WERI-Rb-1 (cell line): ENCODE data around the gene LIAS.

Source experiments
- DNase-seq: peaks from one replicate; pipeline ENCODE4 v3.0.0-alpha.2; 2020
- H3K27ac ChIP-seq: fragments of 250-450 bp; sonication (Bioruptor Pico); 2 replicates; pipeline ENCODE4 v1.5.1; 2020; ENCODE audit warnings: mild to moderate bottlenecking, moderate library complexity
- H3K27me3 ChIP-seq: fragments of 250-450 bp; sonication (Bioruptor Pico); 2 replicates; pipeline ENCODE4 v1.5.1; 2021; ENCODE audit warnings: mild to moderate bottlenecking, low read depth, moderate library complexity; ENCODE audit not compliant: insufficient read depth, severe bottlenecking
- H3K36me3 ChIP-seq: fragments of 250-450 bp; sonication (Bioruptor Pico); 2 replicates; pipeline ENCODE4 v1.5.1; 2020; ENCODE audit warnings: mild to moderate bottlenecking, moderate library complexity
- H3K4me3 ChIP-seq: 2 replicates; pipeline ENCODE4 v1.5.1; 2011; ENCODE audit warnings: low read depth, mild to moderate bottlenecking, control low read depth, low read length
- H3K9me3 ChIP-seq: fragments of 250-450 bp; sonication (Bioruptor Pico); 2 replicates; pipeline ENCODE4 v1.5.1; 2021; ENCODE audit warnings: mild to moderate bottlenecking, moderate library complexity; ENCODE audit not compliant: severe bottlenecking
- CTCF ChIP-seq: IDR thresholded peaks from 2 replicates; pipeline ENCODE4 v1.5.1; 2011; ENCODE audit warnings: low read depth, mild to moderate bottlenecking, control low read depth, inconsistent platforms, low read length

Gene LIAS

DNA sequence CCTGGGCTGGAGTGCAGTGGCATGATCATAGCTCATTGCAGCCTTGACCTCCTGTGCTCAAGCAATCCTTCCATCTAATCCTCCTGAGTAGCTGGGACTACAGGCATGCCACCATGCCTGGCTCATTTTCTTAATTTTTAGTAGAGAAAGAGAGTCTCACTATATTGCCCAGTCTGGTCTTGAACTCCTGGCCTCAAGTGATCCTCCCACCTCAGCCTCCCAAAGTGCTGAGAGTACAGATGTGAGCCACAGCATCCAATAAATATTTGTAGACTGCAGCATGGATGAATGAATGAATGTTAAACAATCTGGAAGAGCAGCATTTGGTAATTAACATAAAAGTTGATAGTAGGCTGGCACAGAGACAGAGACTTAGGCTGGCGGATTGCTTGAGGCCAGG is 32.1 kb upstream of the LIAS start:
- Histone ChIP-seq H3K27ac (no peak overlapping the region), H3K9me3 (no peaks in the 10 kb centered on the region), H3K27me3 (no peaks in the 10 kb centered on the region), H3K4me3 (no peak overlapping the region), H3K36me3 (no peaks in the 10 kb centered on the region)
- TF ChIP-seq CTCF = no peak
- DNase-seq = no peak

DNA sequence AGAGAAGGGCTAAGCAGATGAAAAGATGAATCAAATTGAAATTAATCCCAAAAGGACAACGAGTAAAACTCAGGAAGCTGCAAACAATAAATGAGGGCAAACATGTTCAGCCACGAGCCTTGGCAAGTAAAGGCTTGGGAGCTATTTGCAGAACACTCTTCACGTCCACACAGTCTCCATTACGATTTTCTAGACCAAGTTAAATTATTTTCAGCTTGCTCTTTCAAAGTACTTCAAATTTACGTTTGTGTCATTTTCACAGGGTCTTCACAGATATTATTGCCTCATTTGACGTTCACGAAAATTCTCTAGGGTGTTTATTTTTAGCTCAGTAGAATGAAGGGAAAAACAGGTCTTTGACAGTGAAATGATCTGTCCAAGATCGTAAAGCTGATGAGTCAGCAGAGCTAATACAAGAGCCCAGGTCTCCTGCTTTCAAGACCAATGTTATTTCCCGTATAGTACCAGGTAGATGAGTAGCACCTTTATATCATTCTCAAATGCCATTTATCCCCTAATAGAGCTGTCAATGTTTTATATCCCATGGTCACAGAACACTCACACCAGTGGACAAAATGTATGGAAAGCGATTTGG is 31.2 kb upstream of the LIAS start:
- Histone ChIP-seq H3K9me3 (no peaks in the 10 kb centered on the region), H3K36me3 (no peaks in the 10 kb centered on the region), H3K27ac (no peak overlapping the region), H3K4me3 (no peak overlapping the region), H3K27me3 (no peaks in the 10 kb centered on the region)
- TF ChIP-seq CTCF = no peak
- no peak for DNase-seq

GRCh38 chr4:39429476-39430334 is 29.2 kb upstream of the LIAS start:
- no peak overlapping the region for H3K4me3 ChIP-seq
- H3K9me3 ChIP-seq = no peaks in the 10 kb centered on the region
- no peak for DNase-seq
- no peak overlapping the region for H3K27ac ChIP-seq
- H3K36me3 ChIP-seq = no peaks in the 10 kb centered on the region
- no peak for TF ChIP-seq CTCF
- no peaks in the 10 kb centered on the region for H3K27me3 ChIP-seq

DNA sequence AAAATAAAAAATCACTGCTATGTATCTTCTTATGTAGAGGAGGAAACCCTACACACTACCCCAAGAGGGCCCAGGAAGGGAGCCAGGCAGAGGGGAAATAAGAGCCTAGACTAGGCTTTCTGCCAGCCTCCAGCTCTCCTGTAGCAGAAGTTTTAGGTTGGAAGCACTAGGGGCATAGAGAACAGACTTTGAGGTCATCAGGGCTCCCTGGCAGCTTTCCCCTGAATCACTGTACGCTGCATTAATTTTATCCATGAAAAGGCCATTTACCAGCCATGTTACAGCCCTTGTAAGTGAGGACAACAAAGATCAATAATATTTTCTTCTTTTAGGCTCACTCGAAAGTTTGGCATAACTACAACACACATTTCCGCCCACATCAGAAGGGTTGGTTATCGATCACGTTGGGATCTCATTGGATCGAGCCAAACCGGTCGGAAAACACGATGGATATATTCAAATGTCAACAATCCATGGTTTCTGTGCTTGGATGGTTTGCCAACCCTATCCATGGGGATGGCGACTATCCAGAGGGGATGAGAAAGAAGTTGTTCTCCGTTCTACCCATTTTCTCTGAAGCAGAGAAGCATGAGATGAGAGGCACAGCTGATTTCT is 24.9 kb upstream of the LIAS start:
- no peaks in the 10 kb centered on the region for H3K27me3 ChIP-seq
- H3K27ac ChIP-seq = no peak overlapping the region
- DNase-seq = no peak
- no peaks in the 10 kb centered on the region for H3K9me3 ChIP-seq
- H3K36me3 ChIP-seq = no peaks in the 10 kb centered on the region
- H3K4me3 ChIP-seq = no peak overlapping the region
- TF ChIP-seq CTCF = no peak

DNA sequence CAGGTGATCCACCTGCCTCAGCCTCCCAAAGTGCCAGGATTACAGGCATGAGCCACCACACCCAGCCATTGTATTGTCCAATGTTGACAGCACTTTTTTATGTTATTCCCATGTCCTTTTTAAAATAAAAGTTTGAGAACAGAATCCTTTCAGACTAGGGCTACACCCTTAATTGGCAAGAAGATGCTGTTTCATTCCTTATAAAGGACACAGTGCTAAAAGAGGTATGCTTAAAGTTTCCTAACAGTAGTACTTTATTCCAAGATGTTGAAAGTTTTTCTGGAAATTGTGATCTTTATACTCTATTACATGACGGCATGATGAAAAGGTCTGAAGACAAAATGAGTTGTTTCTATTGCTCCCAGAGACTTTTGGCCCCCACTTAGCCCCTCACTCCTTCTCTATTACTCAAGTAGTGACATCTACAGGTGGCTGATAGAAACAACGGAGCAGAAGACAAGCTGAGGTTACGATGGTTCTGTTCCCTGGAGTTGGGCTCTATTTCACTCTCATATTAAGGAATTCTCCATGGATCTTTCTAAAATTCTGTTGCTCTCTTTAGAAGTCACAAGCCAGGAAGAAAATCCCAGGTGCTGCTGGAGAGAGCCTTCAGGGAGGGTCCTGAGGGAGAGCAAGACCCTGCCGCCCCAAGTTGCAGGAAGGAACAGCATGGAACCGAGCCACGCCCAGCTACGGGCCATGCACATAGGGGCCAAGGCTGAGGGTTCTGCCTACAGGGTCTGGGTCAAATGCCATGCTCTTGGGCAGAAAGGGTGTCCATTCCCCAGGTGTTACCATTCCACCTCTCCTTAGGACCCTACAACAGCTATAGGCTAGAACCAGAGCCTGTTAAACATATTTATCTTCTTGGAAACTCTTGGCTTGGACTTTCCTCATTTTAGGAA is 22.9 kb upstream of the LIAS start:
- Histone ChIP-seq H3K4me3 (no peak overlapping the region), H3K9me3 (no peaks in the 10 kb centered on the region), H3K27ac (no peak overlapping the region), H3K27me3 (no peaks in the 10 kb centered on the region), H3K36me3 (no peaks in the 10 kb centered on the region)
- peak; percentile 59 for TF ChIP-seq CTCF
- DNase-seq = no peak
